HEK293 (cell line): Measurements from ENCODE around the gene COL12A1.

Experiments
- SETDB1 ChIP-seq: IDR thresholded peaks from one replicate; pipeline ENCODE4 v1.6.1; 2017; ENCODE audit warnings: mild to moderate bottlenecking, low read length, moderate library complexity, mixed read lengths; ENCODE audit not compliant: insufficient read length
- YY1 ChIP-seq: fragments of 450-650 bp; formaldehyde crosslinking; IDR thresholded peaks from 2 replicates; pipeline ENCODE4 v1.5.1; 2018; ENCODE audit warnings: missing biosample characterization, missing genetic modification characterization
- ZNF202 ChIP-seq: fragments of 450-650 bp; formaldehyde crosslinking; IDR thresholded peaks from 2 replicates; pipeline ENCODE4 v1.5.1; 2016; ENCODE audit warnings: missing biosample characterization, missing genetic modification characterization, borderline replicate concordance
- ZNF292 ChIP-seq: fragments of 450-650 bp; formaldehyde crosslinking; IDR thresholded peaks from 2 replicates; pipeline ENCODE4 v1.5.1; 2016; ENCODE audit warnings: low read depth, missing biosample characterization, missing genetic modification characterization, borderline replicate concordance
- ZNF302 ChIP-seq: fragments of 450-650 bp; formaldehyde crosslinking; IDR thresholded peaks from 2 replicates; pipeline ENCODE4 v1.5.1; 2016; ENCODE audit warnings: missing biosample characterization, missing genetic modification characterization, low read depth
- ZNF529 ChIP-seq: fragments of 450-650 bp; formaldehyde crosslinking; IDR thresholded peaks from 2 replicates; pipeline ENCODE4 v1.5.1; 2017; ENCODE audit warnings: missing genetic modification characterization, missing biosample characterization; ENCODE audit not compliant: insufficient replicate concordance
- ZNF624 ChIP-seq: fragments of 450-650 bp; formaldehyde crosslinking; IDR thresholded peaks from 2 replicates; pipeline ENCODE4 v1.5.1; 2017; ENCODE audit warnings: missing biosample characterization, missing genetic modification characterization
- TF ChIP-seq, protein P1 (sequence below): fragments of 450-650 bp; formaldehyde crosslinking; IDR thresholded peaks from 2 replicates; pipeline ENCODE4 v1.5.1; 2016; ENCODE audit warnings: missing biosample characterization, missing genetic modification characterization
- TF ChIP-seq, protein P2 (sequence below): fragments of 450-650 bp; formaldehyde crosslinking; IDR thresholded peaks from 2 replicates; pipeline ENCODE4 v1.5.1; 2016; ENCODE audit warnings: missing biosample characterization, missing genetic modification characterization, low read depth

DNA sequence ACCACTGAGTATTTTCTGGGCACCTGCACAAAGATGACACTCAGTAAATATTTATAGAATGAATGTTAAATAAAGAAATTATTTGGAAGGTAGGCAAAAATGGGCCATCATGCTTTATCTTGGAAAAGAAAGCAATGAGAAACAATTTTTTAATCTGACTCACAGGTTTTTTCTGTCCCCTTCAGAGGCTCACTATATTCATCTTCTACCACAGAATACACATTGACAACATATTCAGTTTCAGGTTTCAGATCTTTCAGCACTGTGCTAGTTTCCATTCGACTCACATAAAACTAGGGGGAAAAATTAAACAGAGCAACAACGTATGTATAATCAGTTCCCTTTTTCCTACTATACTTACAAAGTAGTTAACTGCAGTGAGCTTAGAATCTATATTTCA is 58.3 kb downstream of the COL12A1 start:
- TF ChIP-seq ZNF529 (tag by site-specific recombination) (no peak), YY1 (no peak), ZNF292 (tag by site-specific recombination) (no peak), SETDB1 (no peak), ZNF302 (no peak), ZNF624 (tag by site-specific recombination) (no peak), ZNF202 (tag by site-specific recombination) (no peak)
- TF ChIP-seq, protein P1, sequence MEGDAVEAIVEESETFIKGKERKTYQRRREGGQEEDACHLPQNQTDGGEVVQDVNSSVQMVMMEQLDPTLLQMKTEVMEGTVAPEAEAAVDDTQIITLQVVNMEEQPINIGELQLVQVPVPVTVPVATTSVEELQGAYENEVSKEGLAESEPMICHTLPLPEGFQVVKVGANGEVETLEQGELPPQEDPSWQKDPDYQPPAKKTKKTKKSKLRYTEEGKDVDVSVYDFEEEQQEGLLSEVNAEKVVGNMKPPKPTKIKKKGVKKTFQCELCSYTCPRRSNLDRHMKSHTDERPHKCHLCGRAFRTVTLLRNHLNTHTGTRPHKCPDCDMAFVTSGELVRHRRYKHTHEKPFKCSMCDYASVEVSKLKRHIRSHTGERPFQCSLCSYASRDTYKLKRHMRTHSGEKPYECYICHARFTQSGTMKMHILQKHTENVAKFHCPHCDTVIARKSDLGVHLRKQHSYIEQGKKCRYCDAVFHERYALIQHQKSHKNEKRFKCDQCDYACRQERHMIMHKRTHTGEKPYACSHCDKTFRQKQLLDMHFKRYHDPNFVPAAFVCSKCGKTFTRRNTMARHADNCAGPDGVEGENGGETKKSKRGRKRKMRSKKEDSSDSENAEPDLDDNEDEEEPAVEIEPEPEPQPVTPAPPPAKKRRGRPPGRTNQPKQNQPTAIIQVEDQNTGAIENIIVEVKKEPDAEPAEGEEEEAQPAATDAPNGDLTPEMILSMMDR (tag by site-specific recombination), result no peak
- TF ChIP-seq, protein P2, sequence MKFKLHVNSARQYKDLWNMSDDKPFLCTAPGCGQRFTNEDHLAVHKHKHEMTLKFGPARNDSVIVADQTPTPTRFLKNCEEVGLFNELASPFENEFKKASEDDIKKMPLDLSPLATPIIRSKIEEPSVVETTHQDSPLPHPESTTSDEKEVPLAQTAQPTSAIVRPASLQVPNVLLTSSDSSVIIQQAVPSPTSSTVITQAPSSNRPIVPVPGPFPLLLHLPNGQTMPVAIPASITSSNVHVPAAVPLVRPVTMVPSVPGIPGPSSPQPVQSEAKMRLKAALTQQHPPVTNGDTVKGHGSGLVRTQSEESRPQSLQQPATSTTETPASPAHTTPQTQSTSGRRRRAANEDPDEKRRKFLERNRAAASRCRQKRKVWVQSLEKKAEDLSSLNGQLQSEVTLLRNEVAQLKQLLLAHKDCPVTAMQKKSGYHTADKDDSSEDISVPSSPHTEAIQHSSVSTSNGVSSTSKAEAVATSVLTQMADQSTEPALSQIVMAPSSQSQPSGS (tag by site-specific recombination), result no peak
